Kidney tubule cell (primary cell): ENCODE measurements around the gene TTBK2.

Experiments
- DNase-seq: peaks from one replicate; pipeline ENCODE4 v3.0.0-alpha.2; 2018; ENCODE audit warnings: low spot score

TTBK2 gene

GRCh38 chr15:42691770-42692169 lies 228.8 kb downstream of the TTBK2 start:
- DNase-seq = no peak

DNA sequence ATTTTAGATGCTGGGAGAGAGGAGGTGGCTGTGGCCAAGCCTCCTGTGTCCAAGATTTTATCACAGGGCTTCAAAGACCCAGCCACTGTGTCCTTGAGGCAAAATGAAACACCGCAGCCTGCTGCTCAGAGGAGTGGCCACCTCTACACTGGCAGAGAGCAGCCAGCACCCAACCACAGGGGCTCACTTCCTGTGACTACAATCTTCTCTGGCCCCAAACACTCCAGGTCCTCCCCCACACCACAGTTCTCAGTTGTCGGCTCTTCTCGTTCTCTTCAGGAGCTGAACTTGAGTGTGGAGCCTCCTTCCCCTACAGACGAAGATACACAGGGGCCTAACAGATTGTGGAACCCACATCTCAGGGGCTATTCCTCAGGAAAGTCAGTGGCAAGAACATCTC lies 229.3 kb downstream of the TTBK2 start:
- no peak for DNase-seq
